ENCODE results near the gene CERS5. TPM values are rescaled to one million over a fixed set of nuclear protein-coding genes. Genes with fewer than 3 reads are reported as not detected.

The CERS5 gene
- total and polyA plus RNA-seq, 2 donors = 30.7 to 130 TPM

- Histone ChIP-seq H3K4me3 (ENCODE audit: low read length in 2 of 2) (no peak overlapping the region), H3K36me3 (ENCODE audit: control insufficient read depth in 2 of 2, insufficient read depth in 2 of 2, low read length in 1 of 2) (peaks cover 4 to 5% of the 10 kb centered on the region in 2 donors), H3K9me3 (ENCODE audit: control insufficient read depth in 2 of 2, insufficient read depth in 1 of 2, low read length in 1 of 2) (no peaks in the 10 kb centered on the region), H3K4me1 (ENCODE audit: control insufficient read depth in 2 of 2, insufficient read depth in 2 of 2, low read length in 2 of 2) (no peaks in the 10 kb centered on the region), H3K27me3 (ENCODE audit: control insufficient read depth in 2 of 2, insufficient read depth in 1 of 2, low read length in 1 of 2) (no peaks in the 10 kb centered on the region), H3K27ac (ENCODE audit: low read depth in 1 of 2, low read length in 1 of 2) (no peak overlapping the region)
- no peak for DNase-seq (ENCODE audit: low read depth in 6 of 9, low spot score in 9 of 9)
These were observed 15.3 kb upstream of the CERS5 start for GRCh38 chr12:50182461-50182860.

- no peaks in the 10 kb centered on the region for H3K9me3 ChIP-seq (ENCODE audit: control insufficient read depth in 2 of 2, insufficient read depth in 1 of 2, low read length in 1 of 2)
- no peaks in the 10 kb centered on the region for H3K27me3 ChIP-seq (ENCODE audit: control insufficient read depth in 2 of 2, insufficient read depth in 1 of 2, low read length in 1 of 2)
- no peak overlapping the region for H3K4me3 ChIP-seq (ENCODE audit: low read length in 2 of 2)
- no peak for DNase-seq (ENCODE audit: low read depth in 6 of 9, low spot score in 9 of 9)
- WGBS = 97% methylated on average over 4 of the region's 4 CpGs
- H3K4me1 ChIP-seq (ENCODE audit: control insufficient read depth in 2 of 2, insufficient read depth in 2 of 2, low read length in 2 of 2) = no peaks in the 10 kb centered on the region
- no peak overlapping the region for H3K27ac ChIP-seq (ENCODE audit: low read depth in 1 of 2, low read length in 1 of 2)
- peaks cover 4 to 11% of the 10 kb centered on the region in 2 donors for H3K36me3 ChIP-seq (ENCODE audit: control insufficient read depth in 2 of 2, insufficient read depth in 2 of 2, low read length in 1 of 2)
These were observed 14.5 kb upstream of the CERS5 start for GRCh38 chr12:50181691-50182090.

GRCh38 chr12:50175716-50176026, 8.5 kb upstream of the CERS5 start:
- Histone ChIP-seq H3K27me3 (ENCODE audit: control insufficient read depth in 2 of 2, insufficient read depth in 1 of 2, low read length in 1 of 2) (no peaks in the 10 kb centered on the region), H3K36me3 (ENCODE audit: control insufficient read depth in 2 of 2, insufficient read depth in 2 of 2, low read length in 1 of 2) (peaks cover 4 to 9% of the 10 kb centered on the region in 2 donors), H3K4me1 (ENCODE audit: control insufficient read depth in 2 of 2, insufficient read depth in 2 of 2, low read length in 2 of 2) (no peaks in the 10 kb centered on the region), H3K9me3 (ENCODE audit: control insufficient read depth in 2 of 2, insufficient read depth in 1 of 2, low read length in 1 of 2) (no peaks in the 10 kb centered on the region), H3K27ac (ENCODE audit: low read depth in 1 of 2, low read length in 1 of 2) (no peak overlapping the region), H3K4me3 (ENCODE audit: low read length in 2 of 2) (no peak overlapping the region)
- no peak for DNase-seq (ENCODE audit: low read depth in 6 of 9, low spot score in 9 of 9)
- WGBS = 79% methylated on average over 1 of the region's 1 CpG

GRCh38 chr12:50174971-50175715, 8.0 kb upstream of the CERS5 start:
- WGBS = 91% methylated on average over 16 of the region's 16 CpGs
- no peak overlapping the region for H3K27ac ChIP-seq (ENCODE audit: low read depth in 1 of 2, low read length in 1 of 2)
- H3K27me3 ChIP-seq (ENCODE audit: control insufficient read depth in 2 of 2, insufficient read depth in 1 of 2, low read length in 1 of 2) = no peaks in the 10 kb centered on the region
- H3K4me1 ChIP-seq (ENCODE audit: control insufficient read depth in 2 of 2, insufficient read depth in 2 of 2, low read length in 2 of 2) = no peaks in the 10 kb centered on the region
- DNase-seq (ENCODE audit: low read depth in 6 of 9, low spot score in 9 of 9) = peak in 7 of 9 donors; percentile 32 to 71 (median 54)
- peaks cover 4 to 9% of the 10 kb centered on the region in 2 donors for H3K36me3 ChIP-seq (ENCODE audit: control insufficient read depth in 2 of 2, insufficient read depth in 2 of 2, low read length in 1 of 2)
- no peaks in the 10 kb centered on the region for H3K9me3 ChIP-seq (ENCODE audit: control insufficient read depth in 2 of 2, insufficient read depth in 1 of 2, low read length in 1 of 2)
- H3K4me3 ChIP-seq (ENCODE audit: low read length in 2 of 2) = no peak overlapping the region

GRCh38 chr12:50166799-50167048, 445 bp downstream of the CERS5 start:
- peak overlapping the region; percentile 88 to 92 for H3K27ac ChIP-seq (ENCODE audit: low read depth in 1 of 2, low read length in 1 of 2)
- under 1% methylated on average over 12 of the region's 12 CpGs for WGBS
- no peaks in the 10 kb centered on the region for H3K9me3 ChIP-seq (ENCODE audit: control insufficient read depth in 2 of 2, insufficient read depth in 1 of 2, low read length in 1 of 2)
- H3K27me3 ChIP-seq (ENCODE audit: control insufficient read depth in 2 of 2, insufficient read depth in 1 of 2, low read length in 1 of 2) = no peaks in the 10 kb centered on the region
- no peaks in the 10 kb centered on the region for H3K36me3 ChIP-seq (ENCODE audit: control insufficient read depth in 2 of 2, insufficient read depth in 2 of 2, low read length in 1 of 2)
- H3K4me3 ChIP-seq (ENCODE audit: low read length in 2 of 2) = peak overlapping the region; percentile 77 to 80
- DNase-seq (ENCODE audit: low read depth in 6 of 9, low spot score in 9 of 9) = peak in 3 of 9 donors; percentile 22 to 35 (median 22)
- H3K4me1 ChIP-seq (ENCODE audit: control insufficient read depth in 2 of 2, insufficient read depth in 2 of 2, low read length in 2 of 2) = peaks cover 7 to 16% of the 10 kb centered on the region in 2 donors

GRCh38 chr12:50164963-50165362, 2.2 kb downstream of the CERS5 start:
- DNase-seq (ENCODE audit: low read depth in 6 of 9, low spot score in 9 of 9) = no peak
- Histone ChIP-seq H3K4me3 (ENCODE audit: low read length in 2 of 2) (no peak overlapping the region), H3K27me3 (ENCODE audit: control insufficient read depth in 2 of 2, insufficient read depth in 1 of 2, low read length in 1 of 2) (no peaks in the 10 kb centered on the region), H3K27ac (ENCODE audit: low read depth in 1 of 2, low read length in 1 of 2) (peak overlapping the region in 1 of 2 donors; percentile 42), H3K9me3 (ENCODE audit: control insufficient read depth in 2 of 2, insufficient read depth in 1 of 2, low read length in 1 of 2) (no peaks in the 10 kb centered on the region), H3K36me3 (ENCODE audit: control insufficient read depth in 2 of 2, insufficient read depth in 2 of 2, low read length in 1 of 2) (peaks cover 0 to 2% of the 10 kb centered on the region in 2 donors), H3K4me1 (ENCODE audit: control insufficient read depth in 2 of 2, insufficient read depth in 2 of 2, low read length in 2 of 2) (peaks cover 7 to 16% of the 10 kb centered on the region in 2 donors)
- WGBS = 98% methylated on average over 18 of the region's 20 CpGs

- WGBS = 96% methylated on average over 2 of the region's 2 CpGs
- no peak for DNase-seq (ENCODE audit: low read depth in 6 of 9, low spot score in 9 of 9)
- H3K4me3 ChIP-seq (ENCODE audit: low read length in 2 of 2) = no peak overlapping the region
- peaks cover 0 to 6% of the 10 kb centered on the region in 2 donors for H3K36me3 ChIP-seq (ENCODE audit: control insufficient read depth in 2 of 2, insufficient read depth in 2 of 2, low read length in 1 of 2)
- H3K9me3 ChIP-seq (ENCODE audit: control insufficient read depth in 2 of 2, insufficient read depth in 1 of 2, low read length in 1 of 2) = no peaks in the 10 kb centered on the region
- H3K27me3 ChIP-seq (ENCODE audit: control insufficient read depth in 2 of 2, insufficient read depth in 1 of 2, low read length in 1 of 2) = no peaks in the 10 kb centered on the region
- no peak overlapping the region for H3K27ac ChIP-seq (ENCODE audit: low read depth in 1 of 2, low read length in 1 of 2)
- H3K4me1 ChIP-seq (ENCODE audit: control insufficient read depth in 2 of 2, insufficient read depth in 2 of 2, low read length in 2 of 2) = peaks cover 7 to 10% of the 10 kb centered on the region in 2 donors
These were observed 4.9 kb downstream of the CERS5 start for GRCh38 chr12:50162230-50162629.

GRCh38 chr12:50160643-50161042, 6.5 kb downstream of the CERS5 start:
- H3K9me3 ChIP-seq (ENCODE audit: control insufficient read depth in 2 of 2, insufficient read depth in 1 of 2, low read length in 1 of 2) = no peaks in the 10 kb centered on the region
- H3K27me3 ChIP-seq (ENCODE audit: control insufficient read depth in 2 of 2, insufficient read depth in 1 of 2, low read length in 1 of 2) = no peaks in the 10 kb centered on the region
- no peak overlapping the region for H3K27ac ChIP-seq (ENCODE audit: low read depth in 1 of 2, low read length in 1 of 2)
- no peak for DNase-seq (ENCODE audit: low read depth in 6 of 9, low spot score in 9 of 9)
- H3K36me3 ChIP-seq (ENCODE audit: control insufficient read depth in 2 of 2, insufficient read depth in 2 of 2, low read length in 1 of 2) = peaks cover 0 to 6% of the 10 kb centered on the region in 2 donors
- H3K4me1 ChIP-seq (ENCODE audit: control insufficient read depth in 2 of 2, insufficient read depth in 2 of 2, low read length in 2 of 2) = no peaks in the 10 kb centered on the region
- no peak overlapping the region for H3K4me3 ChIP-seq (ENCODE audit: low read length in 2 of 2)

GRCh38 chr12:50157259-50157658, 9.9 kb downstream of the CERS5 start:
- H3K9me3 ChIP-seq (ENCODE audit: control insufficient read depth in 2 of 2, insufficient read depth in 1 of 2, low read length in 1 of 2) = no peaks in the 10 kb centered on the region
- peaks cover 3 to 6% of the 10 kb centered on the region in 2 donors for H3K36me3 ChIP-seq (ENCODE audit: control insufficient read depth in 2 of 2, insufficient read depth in 2 of 2, low read length in 1 of 2)
- no peak overlapping the region for H3K4me3 ChIP-seq (ENCODE audit: low read length in 2 of 2)
- no peaks in the 10 kb centered on the region for H3K27me3 ChIP-seq (ENCODE audit: control insufficient read depth in 2 of 2, insufficient read depth in 1 of 2, low read length in 1 of 2)
- 98% methylated on average over 2 of the region's 2 CpGs for WGBS
- no peak for DNase-seq (ENCODE audit: low read depth in 6 of 9, low spot score in 9 of 9)
- H3K4me1 ChIP-seq (ENCODE audit: control insufficient read depth in 2 of 2, insufficient read depth in 2 of 2, low read length in 2 of 2) = no peaks in the 10 kb centered on the region
- H3K27ac ChIP-seq (ENCODE audit: low read depth in 1 of 2, low read length in 1 of 2) = no peak overlapping the region

GRCh38 chr12:50156641-50157040, 10.5 kb downstream of the CERS5 start:
- H3K36me3 ChIP-seq (ENCODE audit: control insufficient read depth in 2 of 2, insufficient read depth in 2 of 2, low read length in 1 of 2) = peaks cover 3 to 6% of the 10 kb centered on the region in 2 donors
- DNase-seq (ENCODE audit: low read depth in 6 of 9, low spot score in 9 of 9) = no peak
- no peak overlapping the region for H3K27ac ChIP-seq (ENCODE audit: low read depth in 1 of 2, low read length in 1 of 2)
- H3K4me3 ChIP-seq (ENCODE audit: low read length in 2 of 2) = no peak overlapping the region
- H3K4me1 ChIP-seq (ENCODE audit: control insufficient read depth in 2 of 2, insufficient read depth in 2 of 2, low read length in 2 of 2) = no peaks in the 10 kb centered on the region
- no peaks in the 10 kb centered on the region for H3K27me3 ChIP-seq (ENCODE audit: control insufficient read depth in 2 of 2, insufficient read depth in 1 of 2, low read length in 1 of 2)
- no peaks in the 10 kb centered on the region for H3K9me3 ChIP-seq (ENCODE audit: control insufficient read depth in 2 of 2, insufficient read depth in 1 of 2, low read length in 1 of 2)

All from thymus (tissue), 11 donors.